GM23248 (cell line): Measurements from ENCODE around the gene BEAN1. TPM values are rescaled to one million over a fixed set of nuclear protein-coding genes. Genes with fewer than 3 reads are reported as not detected.

Source experiments
- DNase-seq: peaks from one replicate; pipeline ENCODE4 v3.0.0-alpha.2; 2015
- H2AFZ ChIP-seq: fragments of 200-600 bp; sonication (generic); 2 replicates; pipeline ENCODE4 v1.6.1; 2016; ENCODE audit warnings: antibody characterized with exemption
- H3F3A ChIP-seq: fragments of 200-600 bp; sonication (generic); 2 replicates; pipeline ENCODE4 v1.6.1; 2016; ENCODE audit warnings: mild to moderate bottlenecking, antibody characterized with exemption, mixed run types; ENCODE audit not compliant: insufficient read depth
- H3K27ac ChIP-seq: fragments of 200-600 bp; sonication (generic); 2 replicates; pipeline ENCODE4 v1.5.1; 2016; ENCODE audit warnings: mild to moderate bottlenecking
- H3K27me3 ChIP-seq: fragments of 200-600 bp; sonication (generic); replicated peaks from 2 replicates; pipeline ENCODE4 v1.6.1; 2016; ENCODE audit warnings: mild to moderate bottlenecking; ENCODE audit not compliant: insufficient read depth
- H3K36me3 ChIP-seq: fragments of 200-600 bp; sonication (generic); 2 replicates; pipeline ENCODE4 v1.6.1; 2016; ENCODE audit warnings: low read depth, mild to moderate bottlenecking
- H3K4me1 ChIP-seq: fragments of 200-600 bp; sonication (generic); 2 replicates; pipeline ENCODE4 v1.6.1; 2016; ENCODE audit warnings: mild to moderate bottlenecking; ENCODE audit not compliant: insufficient read depth
- H3K4me2 ChIP-seq: fragments of 200-600 bp; sonication (generic); one replicate; pipeline ENCODE4 v1.6.1; 2016; ENCODE audit warnings: mild to moderate bottlenecking; ENCODE audit not compliant: unreplicated experiment
- H3K4me3 ChIP-seq: fragments of 200-600 bp; sonication (generic); 2 replicates; pipeline ENCODE4 v1.5.1; 2016; ENCODE audit warnings: mild to moderate bottlenecking
- H3K79me2 ChIP-seq: fragments of 200-600 bp; sonication (generic); 2 replicates; pipeline ENCODE4 v1.6.1; 2016; ENCODE audit warnings: mild to moderate bottlenecking; ENCODE audit not compliant: insufficient read depth
- H3K9ac ChIP-seq: fragments of 200-600 bp; sonication (generic); 2 replicates; pipeline ENCODE4 v1.6.1; 2016; ENCODE audit warnings: mild to moderate bottlenecking
- H3K9me2 ChIP-seq: fragments of 200-600 bp; sonication (generic); 2 replicates; pipeline ENCODE4 v1.6.1; 2016; ENCODE audit warnings: mixed run types, mild to moderate bottlenecking, moderate library complexity; ENCODE audit not compliant: insufficient read depth
- H3K9me3 ChIP-seq: fragments of 200-600 bp; sonication (generic); one replicate; pipeline ENCODE4 v1.6.1; 2017; ENCODE audit warnings: low read depth
- H4K20me1 ChIP-seq: fragments of 200-600 bp; sonication (generic); 2 replicates; pipeline ENCODE4 v1.6.0; 2016; ENCODE audit not compliant: insufficient read depth
- EZH2 ChIP-seq: fragments of 200-600 bp; sonication (generic); IDR thresholded peaks from 2 replicates; pipeline ENCODE4 v1.6.1; 2018; ENCODE audit warnings: antibody characterized with exemption, mild to moderate bottlenecking; ENCODE audit not compliant: insufficient read depth, poor library complexity, severe bottlenecking
- EZH2phosphoT487 ChIP-seq: fragments of 200-600 bp; sonication (generic); IDR thresholded peaks from 2 replicates; pipeline ENCODE4 v1.6.1; 2018; ENCODE audit warnings: antibody characterized with exemption, moderate library complexity, mild to moderate bottlenecking, low read depth; ENCODE audit not compliant: insufficient read depth
- WGBS, 2 experiments: methylation state at CpG; one replicate each; pipeline ENCODE4 v1.1.6; 2015 to 2017; ENCODE audit warnings: low lambda C conversion rate in 2 of 2, low coverage in 1 of 2; ENCODE audit errors: missing lambda C conversion rate in 2 of 2; 5-methylcytosine and 5-hydroxymethylcytosine counted together
- in situ Hi-C: fragments of 300-500 bp; cut with MboI; formaldehyde crosslinking; loops from 2 replicates; pipeline ENCODE4 v1.15.0; 2020
- polyA plus RNA-seq: library from polyadenylated mRNA; unstranded; fragments of >200 nt; fragmentation: Nextera tagmentation; extraction: Ambion mirVana; gene quantifications from 2 replicates; pipeline ENCODE4 v1.2.1, GENCODE V29; 2016
- total RNA-seq: library from RNA; depleted of rRNA; stranded (reverse); fragments of >200 nt; shearing (Covaris generic); gene quantifications from 2 replicates; pipeline ENCODE4 v1.2.3, GENCODE V29; 2014

BEAN1 gene
- total and polyA plus RNA-seq, 2 experiments from 2014 or later: 0.32 to 0.50 TPM

GRCh38 chr16:66508248-66508913 lies 81.3 kb downstream of the BEAN1 start:
- H4K20me1 ChIP-seq: no peaks in the 10 kb centered on the region
- peak; percentile 45 for DNase-seq
- peaks cover 44% of the 10 kb centered on the region for H3K4me1 ChIP-seq
- H3K36me3 ChIP-seq: no peaks in the 10 kb centered on the region
- peaks cover 32% of the 10 kb centered on the region for H3F3A ChIP-seq
- no peak overlapping the region for H3K4me3 ChIP-seq
- no peak overlapping the region for H3K4me2 ChIP-seq
- no peak for TF ChIP-seq EZH2
- no peak for TF ChIP-seq EZH2phosphoT487
- no peak overlapping the region for H3K9ac ChIP-seq
- no peak overlapping the region for H2AFZ ChIP-seq
- H3K9me3 ChIP-seq: no peaks in the 10 kb centered on the region
- no peaks in the 10 kb centered on the region for H3K9me2 ChIP-seq
- no peaks in the 10 kb centered on the region for H3K27me3 ChIP-seq
- WGBS, 2 experiments: 59 to 61% methylated on average over 7 of the region's 7 CpGs
- no peaks in the 10 kb centered on the region for H3K79me2 ChIP-seq
- in situ Hi-C loops: no loop called here
- H3K27ac ChIP-seq: no peak overlapping the region

DNA sequence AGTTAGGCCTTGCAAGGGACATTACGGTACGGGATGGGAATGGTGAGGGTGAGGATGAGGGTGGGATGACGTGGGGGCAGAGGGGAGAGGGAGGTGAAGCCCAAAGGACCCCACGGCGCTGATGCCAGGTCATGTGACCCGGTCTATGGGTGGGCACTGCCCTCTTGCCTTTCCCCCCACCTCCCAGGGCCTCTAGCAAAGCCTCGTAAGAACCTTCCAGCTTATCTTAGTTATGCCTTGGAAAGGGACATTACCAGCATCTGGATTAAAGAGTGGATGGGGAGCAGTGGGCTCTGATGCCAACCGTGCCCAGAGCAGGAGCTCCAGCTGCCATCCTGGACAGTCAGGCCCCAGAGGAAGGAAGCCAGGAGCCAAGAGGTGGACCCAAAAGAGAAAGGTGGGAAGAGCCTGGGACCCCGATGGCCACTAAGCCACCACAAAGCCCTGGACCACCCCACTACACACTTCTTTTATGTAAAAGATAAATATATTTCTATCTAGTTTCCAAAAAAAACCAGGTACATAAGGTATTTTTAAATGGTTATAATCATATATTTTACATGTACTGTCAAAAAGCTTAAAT lies 81.9 kb downstream of the BEAN1 start:
- TF ChIP-seq EZH2: no peak
- no peak for TF ChIP-seq EZH2phosphoT487
- Histone ChIP-seq H3K9me3 (no peaks in the 10 kb centered on the region), H3K36me3 (no peaks in the 10 kb centered on the region), H2AFZ (no peak overlapping the region), H4K20me1 (no peaks in the 10 kb centered on the region), H3K27me3 (no peaks in the 10 kb centered on the region), H3F3A (peaks cover 26% of the 10 kb centered on the region), H3K27ac (no peak overlapping the region), H3K9ac (no peak overlapping the region), H3K4me1 (peaks cover 39% of the 10 kb centered on the region), H3K9me2 (no peaks in the 10 kb centered on the region), H3K4me2 (no peak overlapping the region), H3K79me2 (no peaks in the 10 kb centered on the region), H3K4me3 (no peak overlapping the region)
- DNase-seq: no peak
- 94 to 98% methylated on average over 8 to 9 of the region's 9 CpGs for WGBS, 2 experiments
- in situ Hi-C loops: no loop called here

- Histone ChIP-seq H3K27ac (no peak overlapping the region), H3K4me3 (no peak overlapping the region), H3K9ac (no peak overlapping the region), H2AFZ (no peak overlapping the region), H3K9me2 (no peaks in the 10 kb centered on the region), H3K4me2 (no peak overlapping the region), H3K9me3 (no peaks in the 10 kb centered on the region), H3K36me3 (no peaks in the 10 kb centered on the region), H3K4me1 (peaks cover 35% of the 10 kb centered on the region), H4K20me1 (no peaks in the 10 kb centered on the region), H3F3A (peaks cover 24% of the 10 kb centered on the region), H3K79me2 (no peaks in the 10 kb centered on the region), H3K27me3 (no peaks in the 10 kb centered on the region)
- in situ Hi-C loops: no loop called here
- no peak for DNase-seq
- 92% methylated on average over 5 of the region's 5 CpGs for WGBS, 2 experiments
- TF ChIP-seq EZH2: no peak
- no peak for TF ChIP-seq EZH2phosphoT487
Measured at GRCh38 chr16:66509576-66509975, 82.5 kb downstream of the BEAN1 start.

DNA sequence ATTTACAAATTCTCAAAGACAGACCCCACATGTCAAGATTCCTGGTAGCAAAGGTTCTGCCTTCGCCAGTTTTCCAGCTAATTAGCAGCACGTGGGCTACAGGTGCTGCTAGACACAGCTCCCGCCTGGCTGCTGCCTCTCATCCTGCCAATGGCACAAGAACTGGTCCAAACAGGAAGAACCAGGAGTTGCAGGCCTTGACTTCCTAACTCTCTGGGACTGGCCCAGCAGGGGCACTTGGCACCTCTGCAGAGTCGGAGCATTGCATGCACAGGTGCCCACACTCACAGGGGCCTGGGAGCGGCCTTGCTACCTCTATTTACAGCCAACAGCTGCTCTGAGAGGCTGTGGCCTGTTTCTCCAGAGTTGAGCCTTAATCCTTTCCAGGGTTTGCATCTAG lies 83.2 kb downstream of the BEAN1 start:
- DNase-seq: no peak
- H3K9me3 ChIP-seq: no peaks in the 10 kb centered on the region
- no peaks in the 10 kb centered on the region for H3K79me2 ChIP-seq
- H3K36me3 ChIP-seq: no peaks in the 10 kb centered on the region
- no peaks in the 10 kb centered on the region for H3K9me2 ChIP-seq
- no peak overlapping the region for H3K27ac ChIP-seq
- no peak overlapping the region for H3K9ac ChIP-seq
- WGBS, 2 experiments: 88 to 90% methylated on average over 5 of the region's 5 CpGs
- H3K4me3 ChIP-seq: no peak overlapping the region
- H3K4me2 ChIP-seq: no peak overlapping the region
- no peak overlapping the region for H2AFZ ChIP-seq
- no peak for TF ChIP-seq EZH2
- no peak for TF ChIP-seq EZH2phosphoT487
- H3K4me1 ChIP-seq: peaks cover 35% of the 10 kb centered on the region
- in situ Hi-C loops: no loop called here
- no peaks in the 10 kb centered on the region for H3K27me3 ChIP-seq
- H3F3A ChIP-seq: peaks cover 24% of the 10 kb centered on the region
- H4K20me1 ChIP-seq: no peaks in the 10 kb centered on the region
